Endothelial cell of umbilical vein (primary cell): ENCODE measurements around the gene CNTRL. TPM values are rescaled to one million over a fixed set of nuclear protein-coding genes. Genes with fewer than 3 reads are reported as not detected.

ENCODE experiments used
- BruUV-seq: library from RNA; stranded (reverse); fragments of 400-500 nt; replicated peaks from 2 replicates; lab custom pipeline; 2021; lab: Mats Ljungman, UMichigan
- CTCF ChIA-PET: fragments of 300-600, 350-600 bp; sonication (Branson Sonifier 250); formaldehyde crosslinking; loops from one replicate; lab custom pipeline; 2021; ENCODE audit warnings: antibody characterized with exemption, inconsistent platforms; lab: Charles Lee
- POLR2A ChIA-PET: fragments of 300-600, 350-600 bp; sonication (Branson Sonifier 250); formaldehyde crosslinking; loops from one replicate; lab custom pipeline; 2021; ENCODE audit warnings: antibody characterized with exemption, inconsistent platforms; lab: Charles Lee
- DNase-seq: peaks from one replicate; pipeline ENCODE4 v3.0.0-alpha.2; 2011; ENCODE audit warnings: low read depth, low spot score
- FAIRE-seq: peaks from 2 replicates; lab custom pipeline; 2011; peaks lifted over from hg19 to GRCh38; lab: Jason Lieb, UNC
- H2AFZ ChIP-seq: 2 replicates; pipeline ENCODE4 v1.6.0; 2012; ENCODE audit warnings: low read depth, low read length, control low read depth, inconsistent platforms
- H3K27ac ChIP-seq: 2 replicates; pipeline ENCODE4 v1.5.1; 2011; ENCODE audit warnings: low read depth, mild to moderate bottlenecking, control low read depth, low read length, moderate library complexity; ENCODE audit not compliant: insufficient read depth
- H3K27me3 ChIP-seq, 2 experiments: 2 replicates each; pipeline versions ENCODE4 v1.6.0 to v1.6.1; 2011; ENCODE audit warnings: low read length in 2 of 2, mixed read lengths in 1 of 2; ENCODE audit not compliant: control insufficient read depth in 2 of 2, insufficient read depth in 2 of 2
- H3K36me3 ChIP-seq, 2 experiments: 2 replicates in 1 of 2; 3 replicates in 1 of 2; pipeline ENCODE4 v1.5.1; 2011; ENCODE audit warnings: low read length in 2 of 2, mild to moderate bottlenecking in 1 of 2, moderate library complexity in 1 of 2; ENCODE audit not compliant: control insufficient read depth in 2 of 2, insufficient read depth in 2 of 2; ENCODE audit errors: extremely low read depth in 1 of 2
- H3K4me1 ChIP-seq: 3 replicates; pipeline ENCODE4 v1.5.1; 2011; ENCODE audit warnings: mild to moderate bottlenecking, low read length; ENCODE audit not compliant: control insufficient read depth, insufficient read depth; ENCODE audit errors: extremely low read depth
- H3K4me2 ChIP-seq: 2 replicates; pipeline ENCODE4 v1.6.1; 2011; ENCODE audit warnings: low read length, control low read depth, mixed read lengths; ENCODE audit not compliant: insufficient read depth
- H3K4me3 ChIP-seq, 3 experiments: fragments of 200-600 bp in 1 of 3; sonication (generic), shearing (Covaris generic) in 1 of 3; replicated peaks in 1 of 3; 2 replicates each; pipeline ENCODE4 v1.5.1; 2011 to 2016; ENCODE audit warnings: control low read depth in 3 of 3, low read length in 3 of 3, mild to moderate bottlenecking in 2 of 3, inconsistent platforms in 1 of 3, low read depth in 1 of 3, moderate library complexity in 1 of 3; ENCODE audit not compliant: insufficient read depth in 1 of 3
- H3K79me2 ChIP-seq: 2 replicates; pipeline ENCODE4 v1.6.0; 2012; ENCODE audit warnings: low read length, inconsistent platforms; ENCODE audit not compliant: control insufficient read depth, insufficient read depth
- H3K9ac ChIP-seq: replicated peaks from 2 replicates; pipeline ENCODE3; 2011; ENCODE audit warnings: low read length, control low read depth; ENCODE audit not compliant: insufficient read depth; ENCODE audit errors: extremely low read depth
- H3K9me1 ChIP-seq: replicated peaks from 3 replicates; pipeline ENCODE4 v1.6.0; 2011; ENCODE audit warnings: mild to moderate bottlenecking, low read length; ENCODE audit not compliant: control insufficient read depth, insufficient read depth; ENCODE audit errors: extremely low read depth
- H3K9me3 ChIP-seq: replicated peaks from 2 replicates; pipeline ENCODE4 v1.5.1; 2012; ENCODE audit warnings: low read length, inconsistent platforms; ENCODE audit not compliant: control insufficient read depth, insufficient read depth
- H4K20me1 ChIP-seq: replicated peaks from 2 replicates; pipeline ENCODE3; 2011; ENCODE audit warnings: mild to moderate bottlenecking, low read length; ENCODE audit not compliant: control insufficient read depth, insufficient read depth; ENCODE audit errors: extremely low read depth
- EZH2 ChIP-seq: IDR thresholded peaks from 2 replicates; pipeline ENCODE4 v1.6.1; 2012; ENCODE audit warnings: borderline replicate concordance, low read depth, mild to moderate bottlenecking, moderate library complexity, low read length, inconsistent platforms; ENCODE audit not compliant: severe bottlenecking
- FOS ChIP-seq: IDR thresholded peaks from 2 replicates; pipeline ENCODE4 v1.6.1; 2011; ENCODE audit warnings: mild to moderate bottlenecking, low read length, moderate library complexity, borderline replicate concordance; ENCODE audit not compliant: insufficient read depth
- GATA2 ChIP-seq: IDR thresholded peaks from 2 replicates; pipeline ENCODE4 v1.7.0; 2011; ENCODE audit warnings: low read depth, mild to moderate bottlenecking, moderate library complexity, mixed read lengths, low read length; ENCODE audit not compliant: insufficient read length, insufficient read depth
- JUN ChIP-seq: IDR thresholded peaks from 2 replicates; pipeline ENCODE4 v1.6.1; 2011; ENCODE audit warnings: borderline replicate concordance, low read depth; ENCODE audit not compliant: insufficient read length, insufficient read depth
- MYC ChIP-seq: IDR thresholded peaks from one replicate; pipeline ENCODE4 v1.6.1; 2011; ENCODE audit warnings: mild to moderate bottlenecking, low read depth, low read length
- POLR2A ChIP-seq: IDR thresholded peaks from 2 replicates; pipeline ENCODE4 v1.6.1; 2012; ENCODE audit warnings: low read depth, mild to moderate bottlenecking, control low read depth, low read length
- POLR2AphosphoS5 ChIP-seq: IDR thresholded peaks from 2 replicates; pipeline ENCODE4 v1.6.1; 2012; ENCODE audit warnings: low read depth, mild to moderate bottlenecking, control low read depth, low read length, moderate library complexity; ENCODE audit not compliant: insufficient read depth
- dilution Hi-C: fragments of 300-500 bp; cut with MboI; formaldehyde crosslinking; loops from one replicate; pipeline ENCODE4 v1.15.0; 2019; ENCODE audit warnings: low sequenced_read_pairs; ENCODE audit not compliant: extremely low pct_ligation_motif_present
- intact Hi-C: fragments of 100-400 bp; cut with micrococcal nuclease; formaldehyde crosslinking; loops from one replicate; pipeline ENCODE4 v1.10.0; 2022
- polyA plus RNA-seq, 4 experiments: library from polyadenylated mRNA; depleted of rRNA in 3 of 4; stranded (reverse) in 3 of 4; unstranded in 1 of 4; fragments of >200 nt; gene quantifications; 2 replicates each; pipeline versions ENCODE4 v1.2.1 to v1.2.3, GENCODE V29; 2011 to 2012; ENCODE audit warnings: missing spikeins in 1 of 4
- total RNA-seq: library from RNA; stranded (reverse); gene quantifications from 2 replicates; pipeline ENCODE4 v1.2.3, GENCODE V29; 2021
- TF ChIP-seq, protein P1 (sequence below): IDR thresholded peaks from 2 replicates; pipeline ENCODE4 v1.6.1; 2011; ENCODE audit not compliant: insufficient read depth, insufficient read length
- TF ChIP-seq, protein P2 (sequence below), 2 donors: IDR thresholded peaks; 1 replicate in 1 of 2; 2 replicates in 1 of 2; pipeline ENCODE4 v1.5.1; 2011; ENCODE audit warnings: low read length in 2 of 2, mild to moderate bottlenecking in 2 of 2, moderate library complexity in 2 of 2, control low read depth in 1 of 2, inconsistent platforms in 1 of 2, low read depth in 1 of 2; ENCODE audit not compliant: insufficient read depth in 1 of 2; ENCODE audit errors: extremely low read depth in 1 of 2

The CNTRL gene
- total and polyA plus RNA-seq, 2 donors (not counting 3 experiments of a cell fraction or from before 2014, with no cell fraction given) = 6.1 to 21.8 TPM

DNA sequence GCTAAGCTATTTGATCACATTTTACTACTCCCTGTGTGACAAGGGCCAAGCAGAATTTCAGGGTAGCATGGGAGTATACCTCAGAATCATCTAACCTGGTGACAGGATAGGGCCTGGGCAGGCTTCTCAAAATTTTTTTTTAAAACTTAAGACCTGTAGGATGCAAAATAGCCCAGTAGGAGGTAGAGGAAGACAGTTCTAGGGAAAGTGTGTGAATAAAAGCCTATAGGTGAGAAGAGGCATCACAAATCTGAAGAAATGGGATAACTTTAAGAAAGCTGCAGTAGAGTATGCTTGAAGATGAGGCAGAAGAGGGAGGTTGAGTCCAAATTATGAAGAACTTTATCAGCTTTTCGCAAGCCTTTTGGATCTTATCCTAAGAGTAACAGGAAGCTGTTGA, 32.3 kb downstream of the CNTRL start:
- Histone ChIP-seq H3K79me2 (no peaks in the 10 kb centered on the region), H3K9me3 (no peaks in the 10 kb centered on the region), H3K9ac (no peak overlapping the region), H3K4me3 (no peak overlapping the region), H3K4me1 (no peaks in the 10 kb centered on the region), H3K27ac (no peak overlapping the region), H3K9me1 (no peaks in the 10 kb centered on the region), H2AFZ (no peak overlapping the region), H4K20me1 (no peaks in the 10 kb centered on the region), H3K36me3 (no peaks in the 10 kb centered on the region), H3K27me3 (no peaks in the 10 kb centered on the region), H3K4me2 (no peak overlapping the region)
- no peak for DNase-seq
- ChIA-PET CTCF (interaction anchor here (1.0 kb wide), 1 partner anchor 14 kb away, joined by 3 read pairs; no protein-coding TSS in a partner anchor), POLR2A (no interaction called here)
- TF ChIP-seq MYC (no peak), POLR2AphosphoS5 (no peak)
- intact Hi-C loops (no loop called here), dilution Hi-C loops (no loop called here)
- FAIRE-seq = no peak
- no TSS peak for BruUV-seq

GRCh38 chr9:121107881-121108280, 33.1 kb downstream of the CNTRL start:
- H2AFZ ChIP-seq = no peak overlapping the region
- DNase-seq (no peak), FAIRE-seq (no peak)
- no peaks in the 10 kb centered on the region for H3K9me3 ChIP-seq
- no peaks in the 10 kb centered on the region for H3K4me1 ChIP-seq
- BruUV-seq = no TSS peak
- H3K9me1 ChIP-seq = no peaks in the 10 kb centered on the region
- no peaks in the 10 kb centered on the region for H3K36me3 ChIP-seq
- no peaks in the 10 kb centered on the region for H4K20me1 ChIP-seq
- TF ChIP-seq JUN = no peak
- no peak for TF ChIP-seq EZH2
- TF ChIP-seq, protein P1, sequence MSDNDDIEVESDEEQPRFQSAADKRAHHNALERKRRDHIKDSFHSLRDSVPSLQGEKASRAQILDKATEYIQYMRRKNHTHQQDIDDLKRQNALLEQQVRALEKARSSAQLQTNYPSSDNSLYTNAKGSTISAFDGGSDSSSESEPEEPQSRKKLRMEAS = no peak
- no peak for TF ChIP-seq GATA2
- TF ChIP-seq POLR2A = no peak
- TF ChIP-seq POLR2AphosphoS5 = no peak
- TF ChIP-seq, protein P2, sequence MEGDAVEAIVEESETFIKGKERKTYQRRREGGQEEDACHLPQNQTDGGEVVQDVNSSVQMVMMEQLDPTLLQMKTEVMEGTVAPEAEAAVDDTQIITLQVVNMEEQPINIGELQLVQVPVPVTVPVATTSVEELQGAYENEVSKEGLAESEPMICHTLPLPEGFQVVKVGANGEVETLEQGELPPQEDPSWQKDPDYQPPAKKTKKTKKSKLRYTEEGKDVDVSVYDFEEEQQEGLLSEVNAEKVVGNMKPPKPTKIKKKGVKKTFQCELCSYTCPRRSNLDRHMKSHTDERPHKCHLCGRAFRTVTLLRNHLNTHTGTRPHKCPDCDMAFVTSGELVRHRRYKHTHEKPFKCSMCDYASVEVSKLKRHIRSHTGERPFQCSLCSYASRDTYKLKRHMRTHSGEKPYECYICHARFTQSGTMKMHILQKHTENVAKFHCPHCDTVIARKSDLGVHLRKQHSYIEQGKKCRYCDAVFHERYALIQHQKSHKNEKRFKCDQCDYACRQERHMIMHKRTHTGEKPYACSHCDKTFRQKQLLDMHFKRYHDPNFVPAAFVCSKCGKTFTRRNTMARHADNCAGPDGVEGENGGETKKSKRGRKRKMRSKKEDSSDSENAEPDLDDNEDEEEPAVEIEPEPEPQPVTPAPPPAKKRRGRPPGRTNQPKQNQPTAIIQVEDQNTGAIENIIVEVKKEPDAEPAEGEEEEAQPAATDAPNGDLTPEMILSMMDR (IDR thresholded peaks at IDR 0.05; ENCODE audit: extremely low read depth in 1 of 2, insufficient read depth in 1 of 2, low read depth in 1 of 2, low read length in 2 of 2) = no peak
- TF ChIP-seq FOS = no peak
- TF ChIP-seq MYC = no peak
- H3K4me3 ChIP-seq = no peak overlapping the region
- POLR2A ChIA-PET = no interaction called here
- H3K27me3 ChIP-seq = no peaks in the 10 kb centered on the region
- dilution Hi-C loops (no loop called here), intact Hi-C loops (no loop called here)
- H3K79me2 ChIP-seq = no peaks in the 10 kb centered on the region
- no peak overlapping the region for H3K9ac ChIP-seq
- no peak overlapping the region for H3K27ac ChIP-seq
- CTCF ChIA-PET = interaction anchor here (0.8 kb wide), 2 partner anchors 14 to 68 kb away, joined by 3 read pairs; no protein-coding TSS in a partner anchor
- H3K4me2 ChIP-seq = no peak overlapping the region
